Measurements from ENCODE around the gene PPP2R2D. TPM values are rescaled to one million over a fixed set of nuclear protein-coding genes. Genes with fewer than 3 reads are reported as not detected.
"Not testable (repeated sequence)": the region's sequence is repeated elsewhere in the genome, so short reads cannot be mapped to it uniquely, and the experiment has no call there.

PPP2R2D gene
- total and polyA plus RNA-seq, 2 experiments from 2014 or later: 43.5 to 45.0 TPM

DNA sequence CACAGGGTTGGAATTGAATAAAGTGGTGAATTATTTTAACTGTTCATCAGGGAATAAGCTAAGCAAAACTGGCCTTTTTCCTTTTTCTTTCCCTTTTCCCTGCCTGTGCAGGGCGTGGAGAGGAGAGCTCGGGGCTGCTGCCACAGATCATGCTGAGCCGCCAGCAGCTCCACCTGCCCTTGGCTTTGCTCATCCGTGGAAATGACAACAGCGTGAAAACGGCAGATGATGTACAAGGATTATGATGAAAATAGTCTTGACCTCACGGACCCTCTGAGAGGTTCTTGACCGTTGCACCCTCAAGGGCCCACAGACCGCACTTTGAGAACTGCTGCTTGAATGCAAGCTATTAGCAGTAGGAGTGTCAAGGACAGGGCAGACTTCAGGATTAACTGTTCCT lies 10.6 kb downstream of the PPP2R2D start:
- Histone ChIP-seq H3K9me3 (ENCODE audit: low read depth) (no peaks in the 10 kb centered on the region), H3K4me1 (ENCODE audit: low read depth) (peaks cover 8% of the 10 kb centered on the region), H3K27me3 (no peaks in the 10 kb centered on the region), H3K4me3 (no peak overlapping the region), H3K27ac (peak overlapping the region; percentile 22), H3K36me3 (peaks cover 3% of the 10 kb centered on the region)
- TF ChIP-seq, protein P1, sequence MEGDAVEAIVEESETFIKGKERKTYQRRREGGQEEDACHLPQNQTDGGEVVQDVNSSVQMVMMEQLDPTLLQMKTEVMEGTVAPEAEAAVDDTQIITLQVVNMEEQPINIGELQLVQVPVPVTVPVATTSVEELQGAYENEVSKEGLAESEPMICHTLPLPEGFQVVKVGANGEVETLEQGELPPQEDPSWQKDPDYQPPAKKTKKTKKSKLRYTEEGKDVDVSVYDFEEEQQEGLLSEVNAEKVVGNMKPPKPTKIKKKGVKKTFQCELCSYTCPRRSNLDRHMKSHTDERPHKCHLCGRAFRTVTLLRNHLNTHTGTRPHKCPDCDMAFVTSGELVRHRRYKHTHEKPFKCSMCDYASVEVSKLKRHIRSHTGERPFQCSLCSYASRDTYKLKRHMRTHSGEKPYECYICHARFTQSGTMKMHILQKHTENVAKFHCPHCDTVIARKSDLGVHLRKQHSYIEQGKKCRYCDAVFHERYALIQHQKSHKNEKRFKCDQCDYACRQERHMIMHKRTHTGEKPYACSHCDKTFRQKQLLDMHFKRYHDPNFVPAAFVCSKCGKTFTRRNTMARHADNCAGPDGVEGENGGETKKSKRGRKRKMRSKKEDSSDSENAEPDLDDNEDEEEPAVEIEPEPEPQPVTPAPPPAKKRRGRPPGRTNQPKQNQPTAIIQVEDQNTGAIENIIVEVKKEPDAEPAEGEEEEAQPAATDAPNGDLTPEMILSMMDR (IDR thresholded peaks at IDR 0.05; ENCODE audit: low read depth, low read length): no peak
- no peak for DNase-seq (ENCODE audit: low read depth in 1 of 2, low spot score in 1 of 2)

DNA sequence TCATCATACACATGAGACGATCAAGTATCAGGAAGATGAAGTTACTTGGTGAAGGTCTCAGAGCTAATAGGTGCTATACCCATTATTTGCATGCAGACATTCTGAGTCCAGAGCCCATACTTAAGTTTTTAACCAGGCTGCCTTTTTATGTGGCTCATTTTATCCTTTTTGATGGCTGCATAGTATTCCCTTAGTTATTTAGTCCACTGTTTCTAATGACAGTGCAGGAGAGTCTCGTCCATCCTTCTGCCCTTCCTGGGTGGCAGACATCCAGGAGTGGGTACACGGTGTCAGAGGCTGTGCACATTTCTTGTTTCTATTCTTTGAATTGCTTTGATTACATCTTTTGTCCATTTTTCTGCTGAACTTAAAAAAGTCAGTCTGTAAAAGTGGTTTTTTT lies 11.8 kb downstream of the PPP2R2D start:
- TF ChIP-seq, protein P1 (IDR thresholded peaks at IDR 0.05; ENCODE audit: low read depth, low read length): no peak
- H3K4me3 ChIP-seq: no peak overlapping the region
- H3K27ac ChIP-seq: no peak overlapping the region
- no peak for DNase-seq (ENCODE audit: low read depth in 1 of 2, low spot score in 1 of 2)
- H3K9me3 ChIP-seq (ENCODE audit: low read depth): no peaks in the 10 kb centered on the region
- peaks cover 8% of the 10 kb centered on the region for H3K4me1 ChIP-seq (ENCODE audit: low read depth)
- H3K36me3 ChIP-seq: peaks cover 3% of the 10 kb centered on the region
- no peaks in the 10 kb centered on the region for H3K27me3 ChIP-seq

DNA sequence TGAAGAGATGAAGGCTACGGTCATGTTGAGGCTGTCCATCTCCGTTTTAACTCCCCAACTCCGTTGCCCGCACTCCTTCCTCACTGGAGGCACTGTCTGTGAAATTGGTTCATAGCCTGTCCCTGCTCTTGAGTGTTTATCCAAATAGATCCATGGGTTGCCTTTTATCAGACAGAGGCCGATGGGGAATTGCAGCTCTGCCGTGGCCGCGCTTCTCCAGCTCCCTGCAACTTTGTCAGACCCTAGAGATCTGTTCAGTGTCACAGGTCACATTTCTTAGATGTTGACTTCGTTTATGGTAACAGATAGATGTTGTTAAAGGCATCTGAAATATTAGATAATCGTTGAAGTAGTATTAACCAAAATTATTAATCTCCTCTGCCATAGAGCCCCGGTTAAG lies 14.7 kb downstream of the PPP2R2D start:
- H3K4me3 ChIP-seq: no peak overlapping the region
- no peaks in the 10 kb centered on the region for H3K9me3 ChIP-seq (ENCODE audit: low read depth)
- peaks cover 8% of the 10 kb centered on the region for H3K4me1 ChIP-seq (ENCODE audit: low read depth)
- TF ChIP-seq, protein P1 (IDR thresholded peaks at IDR 0.05; ENCODE audit: low read depth, low read length): no peak
- DNase-seq (ENCODE audit: low read depth in 1 of 2, low spot score in 1 of 2): no peak
- H3K27ac ChIP-seq: no peak overlapping the region
- no peaks in the 10 kb centered on the region for H3K36me3 ChIP-seq
- no peaks in the 10 kb centered on the region for H3K27me3 ChIP-seq

DNA sequence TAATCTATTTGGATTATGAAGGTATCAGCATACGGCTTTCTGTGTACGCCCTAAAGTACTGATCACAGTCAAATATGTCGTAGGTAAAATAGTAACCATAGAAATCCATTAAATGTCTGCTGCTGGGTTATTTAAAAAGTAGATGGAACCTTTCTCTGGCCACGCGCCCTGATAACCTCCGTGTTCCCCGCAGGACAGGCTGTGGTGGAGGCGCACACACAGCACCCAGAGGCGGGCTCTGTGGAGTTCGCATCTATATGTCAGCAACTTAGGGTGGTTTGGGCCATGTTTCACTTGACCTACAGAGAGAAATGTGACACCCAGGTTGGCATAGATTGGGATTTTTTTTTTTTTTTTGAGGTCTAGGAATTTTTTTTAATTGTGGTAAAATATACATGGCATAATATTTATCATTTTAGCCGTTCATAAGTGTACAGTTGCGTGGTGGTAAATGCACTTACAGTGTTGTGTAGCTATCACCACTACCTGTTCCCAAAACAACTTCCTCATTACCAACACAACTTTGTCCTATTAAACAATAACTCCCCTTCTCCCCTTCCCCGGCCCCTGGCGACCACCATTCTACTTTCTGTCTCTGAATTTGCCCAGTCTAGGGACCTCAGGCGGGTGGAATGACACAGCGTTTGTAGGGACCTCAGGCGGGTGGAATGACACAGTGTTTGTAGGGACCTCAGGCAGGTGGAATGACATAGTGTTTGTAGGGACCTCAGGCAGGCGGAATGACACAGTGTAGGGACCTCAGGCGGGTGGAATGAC lies 15.4 kb downstream of the PPP2R2D start:
- H3K4me3 ChIP-seq: no peak overlapping the region
- no peaks in the 10 kb centered on the region for H3K27me3 ChIP-seq
- H3K27ac ChIP-seq: no peak overlapping the region
- TF ChIP-seq, protein P1 (IDR thresholded peaks at IDR 0.05; ENCODE audit: low read depth, low read length): no peak
- no peaks in the 10 kb centered on the region for H3K36me3 ChIP-seq
- no peaks in the 10 kb centered on the region for H3K9me3 ChIP-seq (ENCODE audit: low read depth)
- DNase-seq (ENCODE audit: low read depth in 1 of 2, low spot score in 1 of 2): no peak
- peaks cover 8% of the 10 kb centered on the region for H3K4me1 ChIP-seq (ENCODE audit: low read depth)

DNA sequence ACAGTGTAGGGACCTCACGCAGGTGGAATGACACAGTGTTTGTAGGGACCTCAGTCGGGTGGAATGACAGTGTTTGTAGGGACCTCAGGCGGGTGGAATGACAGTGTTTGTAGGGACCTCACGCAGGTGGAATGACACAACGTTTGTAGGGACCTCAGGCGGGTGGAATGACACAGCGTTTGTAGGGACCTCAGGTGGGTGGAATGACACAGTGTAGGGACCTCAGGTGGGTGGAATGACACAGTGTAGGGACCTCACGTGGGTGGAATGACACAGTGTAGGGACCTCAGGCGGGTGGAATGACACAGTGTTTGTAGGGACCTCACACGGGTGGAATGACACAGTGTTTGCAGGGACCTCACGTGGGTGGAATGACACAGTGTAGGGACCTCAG lies 16.0 kb downstream of the PPP2R2D start:
- H3K4me3 ChIP-seq; DNase-seq (ENCODE audit: low read depth in 1 of 2, low spot score in 1 of 2); H3K27ac ChIP-seq; H3K27me3 ChIP-seq; H3K9me3 ChIP-seq (ENCODE audit: low read depth); H3K4me1 ChIP-seq (ENCODE audit: low read depth); H3K36me3 ChIP-seq: not testable (repeated sequence)

DNA sequence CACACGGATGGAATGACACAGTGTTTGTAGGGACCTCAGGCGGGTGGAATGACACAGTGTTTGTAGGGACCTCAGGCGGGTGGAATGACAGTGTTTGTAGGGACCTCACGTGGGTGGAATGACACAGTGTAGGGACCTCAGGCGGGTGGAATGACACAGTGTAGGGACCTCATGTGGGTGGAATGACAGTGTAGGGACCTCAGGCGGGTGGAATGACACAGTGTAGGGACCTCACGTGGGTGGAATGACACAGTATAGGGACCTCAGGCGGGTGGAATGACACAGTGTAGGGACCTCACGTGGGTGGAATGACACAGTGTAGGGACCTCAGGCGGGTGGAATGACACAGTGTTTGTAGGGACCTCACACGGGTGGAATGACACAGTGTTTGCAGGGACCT lies 16.7 kb downstream of the PPP2R2D start:
- not testable (repeated sequence) for H3K9me3 ChIP-seq (ENCODE audit: low read depth); H3K27ac ChIP-seq; H3K4me3 ChIP-seq; H3K27me3 ChIP-seq; H3K4me1 ChIP-seq (ENCODE audit: low read depth); DNase-seq (ENCODE audit: low read depth in 1 of 2, low spot score in 1 of 2); H3K36me3 ChIP-seq

DNA sequence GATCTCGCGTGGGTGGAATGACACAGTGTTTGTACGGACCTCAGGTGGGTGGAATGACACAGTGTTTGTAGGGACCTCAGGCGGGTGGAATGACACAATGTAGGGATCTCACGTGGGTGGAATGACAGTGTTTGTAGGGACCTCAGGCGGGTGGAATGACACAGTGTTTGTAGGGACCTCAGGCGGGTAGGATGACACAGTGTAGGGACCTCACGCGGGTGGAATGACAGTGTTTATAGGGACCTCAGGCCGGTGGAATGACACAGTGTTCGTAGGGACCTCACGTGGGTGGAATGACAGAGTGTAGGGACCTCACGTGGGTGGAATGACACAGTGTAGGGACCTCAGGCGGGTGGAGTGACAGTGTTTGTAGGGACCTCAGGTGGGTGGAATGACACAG lies 18.7 kb downstream of the PPP2R2D start:
- H3K27me3 ChIP-seq; H3K9me3 ChIP-seq (ENCODE audit: low read depth); H3K36me3 ChIP-seq; H3K4me3 ChIP-seq; H3K4me1 ChIP-seq (ENCODE audit: low read depth); H3K27ac ChIP-seq; DNase-seq (ENCODE audit: low read depth in 1 of 2, low spot score in 1 of 2): not testable (repeated sequence)

Data from cardiac muscle cell (in vitro differentiated cells and primary cell).